ENCODE results near the gene PCDHGB3. TPM values are rescaled to one million over a fixed set of nuclear protein-coding genes. Genes with fewer than 3 reads are reported as not detected.
"Not testable (repeated sequence)": the region's sequence is repeated elsewhere in the genome, so short reads cannot be mapped to it uniquely, and the experiment has no call there.

PCDHGB3 gene
- under 1 TPM; 0.17 to 0.19 TPM for total RNA-seq

DNA sequence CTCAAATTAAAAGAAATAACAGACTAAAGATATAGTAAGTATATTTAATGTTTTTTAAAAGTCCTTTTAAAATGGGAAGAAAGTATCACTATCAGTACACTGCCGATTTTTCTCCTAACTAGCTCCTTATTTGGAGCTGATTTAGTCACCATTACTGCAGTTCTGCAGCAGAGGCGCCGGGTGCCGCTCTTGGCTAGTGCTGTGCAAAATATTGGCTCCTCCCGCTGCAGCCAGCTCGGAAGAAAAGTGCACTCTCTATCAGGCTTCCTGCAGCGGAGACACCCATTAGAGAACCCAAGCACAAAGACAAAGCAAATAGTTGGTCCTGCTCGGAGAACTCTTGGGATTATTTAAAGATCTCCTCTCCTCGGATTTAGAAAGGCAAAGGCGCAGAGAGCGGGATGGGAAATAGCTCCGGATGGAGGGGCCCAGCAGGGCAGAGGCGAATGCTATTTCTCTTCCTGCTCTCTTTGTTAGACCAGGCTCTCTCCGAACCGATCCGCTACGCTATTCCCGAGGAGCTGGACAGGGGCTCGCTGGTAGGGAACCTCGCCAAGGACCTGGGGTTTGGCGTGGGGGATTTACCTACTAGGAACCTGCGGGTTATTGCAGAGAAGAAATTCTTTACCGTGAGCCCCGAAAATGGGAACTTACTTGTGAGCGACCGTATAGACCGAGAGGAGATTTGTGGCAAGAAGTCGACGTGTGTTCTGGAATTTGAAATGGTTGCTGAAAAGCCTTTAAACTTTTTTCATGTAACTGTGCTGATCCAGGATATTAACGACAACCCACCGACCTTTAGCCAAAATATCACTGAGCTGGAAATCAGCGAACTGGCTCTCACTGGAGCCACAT is at the start of gene PCDHGB3:
PCDHGB3 (plus strand) TSS at position 249 of the 855 bp plus-strand sequence; CDS start at position 402, 153 bp downstream.
- POLR2A ChIA-PET = no interaction called here
- CTCF ChIA-PET = interaction anchor here (1.0 to 1.1 kb wide), 2 partner anchors 50 to 188 kb away, joined by 3 read pairs; no protein-coding TSS in a partner anchor

DNA sequence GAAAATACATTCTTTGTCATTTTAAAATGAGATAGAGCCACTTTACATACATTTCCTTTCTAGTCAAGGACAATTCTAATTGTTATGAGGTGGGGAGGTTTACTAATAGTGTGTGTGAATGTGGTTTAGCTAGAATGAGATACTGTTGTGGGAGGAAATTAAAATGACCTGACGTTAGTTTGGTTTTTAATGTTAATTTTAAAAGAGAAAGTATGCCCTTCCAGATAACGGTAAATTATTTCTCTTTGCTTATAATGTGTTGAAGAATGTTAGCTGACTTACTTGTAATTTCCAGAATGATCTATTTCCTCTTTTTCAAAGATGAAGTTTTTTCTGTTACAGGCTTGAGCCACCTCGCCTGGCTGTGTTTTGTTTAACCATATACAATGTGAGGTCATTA is 47.8 kb upstream of the PCDHGB3 start:
- POLR2A ChIA-PET = no interaction called here

DNA sequence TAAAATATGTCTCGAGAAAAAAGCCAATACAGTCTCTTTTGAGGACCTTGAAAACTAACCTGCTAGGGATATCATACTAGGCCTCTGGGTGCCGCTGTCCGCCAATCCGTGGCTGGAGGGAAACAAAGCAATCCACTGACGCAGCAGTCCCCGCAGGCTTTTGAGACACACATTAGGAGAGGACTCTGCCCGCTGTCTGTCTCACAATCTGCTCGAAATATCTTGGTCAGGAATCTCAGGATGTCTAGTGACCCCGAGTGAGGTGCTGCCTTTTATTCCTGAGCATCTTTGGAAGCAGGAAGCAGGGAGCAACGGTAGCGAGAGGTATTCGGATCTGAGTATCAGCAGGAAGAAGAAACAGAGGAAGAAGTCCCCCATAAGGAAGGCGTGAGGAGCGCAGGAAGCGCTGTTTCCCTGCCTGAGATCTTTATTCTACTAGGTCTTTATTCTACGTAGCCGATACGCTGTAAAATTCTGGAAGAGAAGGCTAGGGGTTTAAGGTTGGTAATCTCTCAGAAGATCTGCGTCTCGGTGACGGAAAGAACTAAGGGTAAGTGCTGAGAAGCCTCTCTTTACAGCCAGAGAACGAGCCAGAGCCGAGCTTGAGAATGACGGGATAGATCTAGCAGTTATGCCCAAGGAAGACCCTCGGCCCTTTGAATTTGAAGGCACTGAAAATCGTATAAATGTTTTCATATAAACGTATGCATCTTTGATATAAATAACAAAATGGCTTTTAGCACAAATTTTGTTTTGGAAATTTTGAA is 43.8 kb upstream of the PCDHGB3 start:
- POLR2A ChIA-PET = no interaction called here
- CTCF ChIA-PET = interaction anchor here (0.7 kb wide), 1 partner anchor 14 kb away, joined by 3 read pairs; no protein-coding TSS in a partner anchor

More for the DNA sequence above, 47.8 kb upstream of the PCDHGB3 start:
- CTCF ChIA-PET = no interaction called here

DNA sequence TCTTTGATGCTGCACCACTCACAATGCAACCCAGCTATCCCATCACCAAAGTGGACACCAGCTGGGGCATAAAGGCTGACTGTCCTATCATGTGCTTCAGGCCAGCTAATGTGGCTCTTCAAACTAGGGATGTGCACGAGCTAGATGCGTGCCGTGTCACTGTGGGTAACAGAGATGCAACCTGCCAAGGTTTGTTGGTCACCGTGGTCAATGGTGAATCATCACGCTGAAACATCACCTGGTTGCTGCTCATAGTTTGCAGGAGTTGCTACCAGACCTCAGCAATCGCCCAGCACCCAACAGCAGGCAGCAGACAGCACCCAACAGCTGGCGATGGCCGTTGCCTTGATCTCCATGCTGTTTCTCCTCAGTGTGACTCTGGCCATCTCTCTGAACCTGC is 41.8 kb upstream of the PCDHGB3 start:
- POLR2A ChIA-PET = no interaction called here
- CTCF ChIA-PET = interaction anchor here (0.9 to 1.9 kb wide), 3 partner anchors 8 to 236 kb away, joined by 4 to 5 read pairs (median 4); partner anchors contain the start of genes PCDHGA3 and TAF7

DNA sequence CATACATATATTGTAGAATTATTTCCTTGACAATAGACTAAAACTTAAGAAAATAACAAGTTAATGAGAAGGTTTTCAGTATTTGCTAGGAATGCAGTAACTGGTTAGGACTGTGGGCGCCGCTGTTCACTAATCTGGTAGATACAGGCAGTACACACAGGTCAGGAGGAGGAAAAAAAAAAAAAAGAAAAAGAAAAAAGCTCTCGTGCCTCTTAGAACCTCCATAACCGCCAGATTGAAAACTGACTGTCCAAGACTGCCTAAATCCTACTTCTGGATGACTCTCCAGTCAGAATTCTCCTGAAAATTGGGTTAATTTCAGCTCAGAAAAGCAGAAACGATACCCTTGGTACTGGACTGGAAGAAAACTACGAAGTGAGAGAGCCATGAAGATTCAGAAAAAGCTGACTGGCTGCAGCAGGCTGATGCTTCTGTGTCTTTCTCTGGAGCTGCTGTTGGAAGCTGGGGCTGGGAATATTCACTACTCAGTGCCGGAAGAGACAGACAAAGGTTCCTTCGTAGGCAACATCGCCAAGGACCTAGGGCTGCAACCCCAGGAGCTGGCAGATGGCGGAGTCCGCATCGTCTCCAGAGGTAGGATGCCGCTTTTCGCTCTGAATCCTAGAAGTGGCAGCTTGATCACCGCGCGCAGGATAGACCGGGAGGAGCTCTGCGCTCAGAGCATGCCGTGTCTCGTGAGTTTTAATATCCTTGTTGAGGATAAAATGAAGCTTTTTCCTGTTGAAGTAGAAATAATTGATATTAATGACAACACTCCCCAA is 39.6 kb upstream of the PCDHGB3 start, which contains the start of gene PCDHGA1:
PCDHGA1 (plus strand) TSS at position 216 of the 782 bp plus-strand sequence.
- ChIA-PET POLR2A (interaction anchor here (1.0 to 1.1 kb wide), 2 partner anchors 10 to 11 kb away, joined by 3 to 4 read pairs; partner anchors contain the start of gene TAF7), CTCF (interaction anchor here (0.6 to 1.2 kb wide), 3 partner anchors 10 to 764 kb away, joined by 3 to 4 read pairs (median 3); partner anchors contain the start of gene TAF7)

DNA sequence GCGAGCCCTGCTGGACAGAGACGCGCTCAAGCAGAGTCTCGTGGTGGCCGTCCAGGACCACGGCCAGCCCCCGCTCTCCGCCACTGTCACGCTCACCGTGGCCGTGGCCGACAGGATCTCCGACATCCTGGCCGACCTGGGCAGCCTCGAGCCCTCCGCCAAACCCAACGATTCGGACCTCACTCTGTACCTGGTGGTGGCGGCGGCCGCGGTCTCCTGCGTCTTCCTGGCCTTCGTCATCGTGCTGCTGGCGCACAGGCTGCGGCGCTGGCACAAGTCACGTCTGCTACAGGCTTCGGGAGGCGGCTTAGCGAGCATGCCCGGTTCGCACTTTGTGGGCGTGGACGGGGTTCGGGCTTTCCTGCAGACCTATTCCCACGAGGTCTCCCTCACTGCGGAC is 37.5 kb upstream of the PCDHGB3 start:
- POLR2A ChIA-PET, CTCF ChIA-PET: not testable (repeated sequence)

DNA sequence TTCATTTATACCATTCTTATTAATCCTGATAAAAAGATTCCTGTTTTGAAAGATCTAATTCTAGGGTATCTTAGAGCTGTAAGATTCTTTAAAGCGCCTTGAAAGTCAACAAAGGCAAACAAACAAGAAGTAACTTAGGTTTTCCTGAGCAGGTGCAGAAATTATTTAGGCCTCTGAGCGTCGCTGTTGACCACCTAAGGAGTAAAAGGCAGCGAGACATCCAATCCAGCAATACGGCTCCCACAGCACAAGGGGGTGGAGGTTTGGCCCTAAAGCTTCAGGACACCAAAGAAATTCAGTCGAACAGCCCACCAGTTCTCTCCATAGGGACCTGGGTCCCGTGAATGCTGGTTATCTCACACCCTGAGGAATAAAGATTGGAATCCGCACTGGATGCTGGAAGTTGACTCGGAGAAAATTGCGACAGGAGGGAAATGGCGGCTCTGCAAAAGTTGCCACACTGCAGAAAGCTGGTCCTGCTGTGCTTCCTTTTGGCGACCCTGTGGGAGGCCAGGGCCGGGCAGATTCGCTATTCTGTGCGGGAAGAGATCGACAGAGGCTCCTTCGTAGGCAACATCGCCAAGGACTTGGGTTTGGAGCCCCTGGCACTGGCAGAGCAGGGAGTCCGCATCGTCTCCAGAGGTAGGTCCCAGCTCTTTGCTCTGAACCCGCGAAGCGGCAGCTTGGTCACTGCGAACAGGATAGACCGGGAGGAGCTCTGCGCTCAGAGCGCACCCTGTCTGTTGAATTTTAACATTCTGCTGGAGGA is 31.3 kb upstream of the PCDHGB3 start, which contains the start of gene PCDHGA2:
PCDHGA2 (plus strand) TSS at position 223 of the 769 bp plus-strand sequence.
- ChIA-PET CTCF (interaction anchor here (1.1 to 1.2 kb wide), 3 partner anchors 74 to 220 kb away, joined by 3 read pairs; partner anchors contain the start of gene PCDHGA10), POLR2A (no interaction called here)

DNA sequence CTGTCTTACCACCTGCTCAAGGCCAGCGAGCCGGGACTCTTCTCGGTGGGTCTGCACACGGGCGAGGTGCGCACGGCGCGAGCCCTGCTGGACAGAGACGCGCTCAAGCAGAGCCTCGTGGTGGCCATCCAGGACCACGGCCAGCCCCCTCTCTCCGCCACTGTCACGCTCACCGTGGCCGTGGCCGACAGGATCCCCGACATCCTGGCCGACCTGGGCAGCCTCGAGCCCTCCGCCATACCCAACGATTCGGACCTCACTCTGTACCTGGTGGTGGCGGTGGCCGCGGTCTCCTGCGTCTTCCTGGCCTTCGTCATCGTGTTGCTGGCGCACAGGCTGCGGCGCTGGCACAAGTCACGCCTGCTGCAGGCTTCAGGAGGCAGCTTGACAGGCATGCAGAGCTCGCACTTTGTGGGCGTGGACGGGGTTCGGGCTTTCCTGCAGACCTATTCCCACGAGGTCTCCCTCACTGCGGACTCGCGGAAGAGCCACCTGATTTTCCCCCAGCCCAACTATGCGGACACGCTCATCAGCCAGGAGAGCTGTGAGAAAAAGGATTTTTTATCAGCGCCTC is 29.2 kb upstream of the PCDHGB3 start:
- POLR2A ChIA-PET, CTCF ChIA-PET: not testable (repeated sequence)

DNA sequence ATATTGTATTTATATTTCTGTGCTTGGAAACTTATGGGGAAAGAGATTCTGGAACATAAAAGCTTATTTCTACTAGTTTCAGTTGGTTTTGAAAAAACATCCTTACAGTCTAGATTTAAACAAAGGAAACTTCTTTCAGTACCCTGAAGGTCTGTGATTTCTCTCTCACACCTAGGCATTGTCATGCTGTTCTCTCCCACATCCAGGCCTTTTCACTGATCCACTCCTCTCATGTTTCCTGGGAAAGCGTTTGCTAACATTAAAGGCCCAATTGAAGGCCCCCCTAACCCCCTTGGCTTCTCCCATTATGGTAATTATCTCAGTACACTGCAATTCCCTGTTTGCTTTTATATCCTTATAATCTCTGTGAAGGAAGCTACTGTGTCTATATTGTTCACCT is 27.3 kb upstream of the PCDHGB3 start:
- CTCF ChIA-PET = interaction anchor here (0.7 to 1.4 kb wide), 2 partner anchors 22 kb away, joined by 3 read pairs; partner anchors contain the start of gene TAF7
- POLR2A ChIA-PET = no interaction called here

DNA sequence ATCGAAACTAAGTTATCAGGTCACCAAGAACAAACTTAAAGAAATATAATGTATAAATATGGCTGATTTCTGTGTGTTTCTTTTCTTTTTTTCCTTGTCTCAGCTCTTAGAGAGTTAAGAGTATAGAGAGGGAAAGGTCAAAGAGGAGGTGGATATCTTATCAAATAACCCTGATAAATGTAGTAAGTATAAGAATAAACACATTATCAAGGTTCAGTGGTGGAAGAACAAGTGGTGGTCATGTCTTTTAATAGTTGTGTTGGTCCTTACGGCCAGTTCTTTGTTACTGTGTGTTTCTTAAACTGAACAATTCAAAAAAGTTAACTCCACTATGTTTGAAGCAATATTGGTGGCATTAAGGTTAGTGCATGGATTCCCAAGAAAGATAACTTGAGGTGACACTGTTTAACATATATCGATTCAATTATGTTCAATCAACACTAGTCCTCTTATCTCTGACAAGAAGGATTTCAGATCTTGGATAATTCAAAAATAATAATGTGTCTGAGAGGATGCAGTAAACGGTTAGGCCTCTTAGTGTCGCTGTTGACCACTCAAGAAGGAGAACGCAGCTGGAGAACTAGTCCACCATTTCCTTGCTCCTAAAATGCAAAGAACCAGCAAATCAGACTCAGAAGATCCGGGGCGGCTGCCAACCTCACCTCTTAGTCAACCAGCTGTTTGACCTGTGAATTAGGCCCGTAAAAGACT is 26.6 kb upstream of the PCDHGB3 start, which contains the start of gene PCDHGA3:
PCDHGA3 (plus strand) TSS at position 588 of the 711 bp plus-strand sequence. CDS start 205 bp downstream, outside the sequence.
- POLR2A ChIA-PET = no interaction called here

DNA sequence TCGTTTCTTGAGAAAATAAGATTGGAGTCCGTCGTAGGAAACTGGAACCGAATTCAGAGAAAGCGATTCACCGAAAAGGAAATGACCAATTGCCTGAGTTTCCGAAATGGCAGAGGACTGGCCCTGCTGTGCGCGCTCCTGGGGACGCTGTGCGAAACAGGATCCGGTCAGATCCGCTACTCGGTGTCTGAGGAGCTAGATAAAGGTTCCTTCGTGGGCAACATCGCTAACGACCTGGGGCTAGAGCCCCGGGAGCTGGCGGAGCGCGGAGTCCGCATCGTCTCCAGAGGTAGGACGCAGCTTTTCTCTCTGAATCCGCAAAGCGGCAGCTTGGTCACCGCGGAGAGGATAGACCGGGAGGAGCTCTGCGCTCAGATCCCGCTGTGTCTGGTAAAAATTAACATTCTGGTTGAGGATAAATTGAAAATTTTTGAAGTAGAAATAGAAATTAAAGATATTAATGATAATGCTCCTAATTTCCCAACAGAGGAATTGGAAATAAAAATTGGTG is 26.0 kb upstream of the PCDHGB3 start:
- CTCF ChIA-PET = interaction anchor here (1.0 to 1.4 kb wide), 3 partner anchors 14 to 24 kb away, joined by 3 to 4 read pairs (median 3); partner anchors contain the start of gene TAF7
- POLR2A ChIA-PET = no interaction called here

More for the DNA sequence above, 26.6 kb upstream of the PCDHGB3 start, which contains the start of gene PCDHGA3:
- CTCF ChIA-PET = interaction anchor here (1.0 to 1.4 kb wide), 3 partner anchors 14 to 23 kb away, joined by 3 to 4 read pairs (median 3); partner anchors contain the start of gene TAF7

DNA sequence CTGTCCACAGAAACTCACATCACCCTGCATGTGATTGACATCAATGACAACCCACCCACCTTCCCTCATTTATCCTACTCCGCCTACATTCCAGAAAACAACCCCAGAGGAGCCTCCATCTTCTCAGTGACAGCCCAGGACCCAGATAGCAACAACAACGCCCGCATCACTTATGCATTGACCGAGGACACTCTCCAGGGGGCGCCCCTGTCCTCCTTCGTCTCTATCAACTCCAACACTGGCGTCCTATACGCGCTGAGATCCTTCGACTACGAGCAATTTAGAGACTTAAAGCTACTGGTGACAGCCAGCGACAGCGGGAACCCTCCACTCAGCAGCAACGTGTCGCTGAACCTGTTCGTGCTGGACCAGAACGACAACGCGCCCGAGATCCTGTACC is 24.7 kb upstream of the PCDHGB3 start:
- ChIA-PET CTCF (no interaction called here), POLR2A (no interaction called here)

DNA sequence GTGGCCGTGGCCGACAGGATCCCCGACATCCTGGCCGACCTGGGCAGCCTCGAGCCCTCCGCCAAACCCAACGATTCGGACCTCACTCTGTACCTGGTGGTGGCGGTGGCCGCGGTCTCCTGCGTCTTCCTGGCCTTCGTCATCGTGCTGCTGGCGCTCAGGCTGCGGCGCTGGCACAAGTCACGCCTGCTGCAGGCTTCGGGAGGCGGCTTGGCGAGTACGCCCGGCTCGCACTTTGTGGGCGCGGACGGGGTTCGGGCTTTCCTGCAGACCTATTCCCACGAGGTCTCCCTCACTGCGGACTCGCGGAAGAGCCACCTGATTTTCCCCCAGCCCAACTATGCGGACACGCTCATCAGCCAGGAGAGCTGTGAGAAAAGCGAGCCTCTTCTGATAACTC is 24.0 kb upstream of the PCDHGB3 start:
- CTCF ChIA-PET, POLR2A ChIA-PET: not testable (repeated sequence)

DNA sequence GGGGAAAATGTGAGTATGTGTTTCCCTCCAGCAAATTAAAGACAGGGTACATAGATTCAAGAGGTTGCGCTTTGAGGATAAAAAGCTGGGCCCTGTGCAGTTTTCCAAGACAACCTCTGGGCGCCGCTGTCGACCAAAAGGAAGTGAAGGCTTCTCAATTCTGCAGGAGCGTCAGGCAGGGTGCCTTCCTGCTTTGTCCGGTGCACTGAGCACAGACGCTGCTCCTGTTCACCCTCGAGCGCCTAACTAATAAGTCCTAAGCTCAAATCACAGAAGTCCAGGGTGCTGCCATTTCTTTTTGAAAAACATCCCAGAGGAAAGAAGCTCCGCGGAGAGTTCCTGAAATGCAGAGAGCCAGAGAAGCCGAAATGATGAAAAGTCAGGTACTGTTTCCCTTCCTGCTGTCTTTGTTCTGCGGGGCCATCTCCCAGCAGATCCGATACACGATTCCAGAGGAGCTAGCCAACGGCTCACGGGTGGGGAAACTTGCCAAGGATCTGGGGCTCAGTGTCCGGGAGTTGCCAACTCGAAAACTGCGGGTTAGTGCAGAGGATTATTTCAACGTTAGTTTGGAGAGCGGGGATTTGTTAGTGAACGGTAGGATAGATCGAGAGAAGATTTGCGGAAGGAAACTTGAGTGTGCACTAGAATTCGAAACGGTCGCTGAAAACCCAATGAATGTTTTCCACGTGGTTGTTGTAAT is 20.0 kb upstream of the PCDHGB3 start, which contains the start of gene PCDHGB1:
PCDHGB1 (plus strand) TSS at position 183 of the 703 bp plus-strand sequence; CDS start at position 345, 162 bp downstream.
- POLR2A ChIA-PET = no interaction called here
- CTCF ChIA-PET = interaction anchor here (0.9 to 1.3 kb wide), 2 partner anchors 30 to 57 kb away, joined by 3 read pairs; no protein-coding TSS in a partner anchor

DNA sequence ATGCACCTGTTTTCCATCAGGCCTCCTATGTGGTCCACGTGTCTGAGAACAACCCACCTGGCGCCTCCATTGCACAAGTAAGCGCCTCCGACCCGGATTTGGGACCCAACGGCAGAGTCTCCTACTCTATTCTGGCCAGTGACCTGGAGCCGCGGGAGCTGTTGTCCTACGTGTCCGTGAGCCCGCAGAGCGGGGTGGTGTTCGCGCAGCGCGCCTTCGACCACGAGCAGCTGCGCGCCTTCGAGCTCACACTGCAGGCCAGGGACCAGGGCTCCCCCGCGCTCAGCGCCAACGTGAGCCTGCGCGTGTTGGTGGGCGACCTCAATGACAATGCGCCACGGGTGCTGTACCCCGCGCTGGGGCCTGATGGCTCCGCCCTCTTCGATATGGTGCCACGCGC is 18.5 kb upstream of the PCDHGB3 start:
- ChIA-PET POLR2A (no interaction called here), CTCF (interaction anchor here (1.2 kb wide), 1 partner anchor 143 kb away, joined by 4 read pairs; the partner anchor contains the start of gene PCDHB12)

DNA sequence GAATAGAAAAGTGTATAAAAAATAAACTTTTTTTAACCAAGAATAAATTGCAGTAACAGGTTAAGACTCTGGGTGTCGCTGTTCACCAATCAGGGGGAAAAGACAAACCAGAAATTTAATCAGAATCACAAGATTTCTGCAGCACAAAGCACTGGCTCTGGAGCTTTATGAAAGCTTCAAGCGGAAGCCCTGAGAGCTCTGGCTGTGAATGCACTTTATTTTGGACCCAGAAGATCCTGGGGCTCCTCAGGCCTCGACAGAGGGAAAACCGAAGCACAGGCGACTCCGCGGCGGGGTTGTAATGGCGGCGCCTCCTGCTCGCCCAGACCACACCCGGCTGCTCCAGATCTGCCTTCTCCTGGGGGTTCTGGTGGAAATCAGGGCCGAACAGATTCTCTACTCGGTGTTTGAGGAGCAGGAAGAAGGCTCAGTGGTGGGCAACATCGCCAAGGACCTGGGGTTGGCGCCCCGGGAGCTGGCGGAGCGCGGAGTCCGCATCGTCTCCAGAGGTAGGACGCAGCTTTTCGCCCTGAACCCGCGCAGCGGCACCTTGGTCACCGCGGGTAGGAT is 15.1 kb upstream of the PCDHGB3 start, which contains the start of gene PCDHGA4:
PCDHGA4 (plus strand) TSS at position 122 of the 570 bp plus-strand sequence; CDS start at position 209, 87 bp downstream.
- ChIA-PET CTCF (interaction anchor here (0.5 to 0.8 kb wide), 2 partner anchors 9 to 56 kb away, joined by 3 to 4 read pairs; partner anchors contain the start of gene PCDHGA5), POLR2A (no interaction called here)
